Natural killer cell (primary cell): ENCODE results near the gene BICD1. TPM values are rescaled to one million over a fixed set of nuclear protein-coding genes. Genes with fewer than 3 reads are reported as not detected.

Source experiments
- ATAC-seq, 3 donors: fragments of 150-1000 bp in 2 of 3; fragments of 200-7000 bp in 1 of 3; cut with Tn5 transposase; 1 replicate in 1 of 3; 2 replicates in 2 of 3; pipeline ENCODE4 v1.10.0; 2021; ENCODE audit warnings: mild to moderate bottlenecking in 2 of 3, moderate library complexity in 2 of 3
- DNase-seq, 2 donors: peaks; one replicate each; pipeline versions ENCODE4 v3.0.0 to v3.0.0-alpha.2; 2013 to 2021; ENCODE audit warnings: mixed read lengths in 1 of 2
- H3K27ac ChIP-seq: one replicate; pipeline ENCODE4 v1.5.1; 2013; ENCODE audit warnings: mild to moderate bottlenecking, low read length
- H3K27me3 ChIP-seq: one replicate; pipeline ENCODE4 v1.6.1; 2013; ENCODE audit warnings: low read length; ENCODE audit not compliant: control insufficient read depth, insufficient read depth
- H3K36me3 ChIP-seq: one replicate; pipeline ENCODE4 v1.6.1; 2013; ENCODE audit warnings: low read length; ENCODE audit not compliant: control insufficient read depth, insufficient read depth
- H3K4me1 ChIP-seq: one replicate; pipeline ENCODE4 v1.6.1; 2013; ENCODE audit warnings: low read length; ENCODE audit not compliant: control insufficient read depth, insufficient read depth
- H3K4me3 ChIP-seq: one replicate; pipeline ENCODE4 v1.5.1; 2013; ENCODE audit warnings: low read length
- H3K9me3 ChIP-seq: one replicate; pipeline ENCODE4 v1.6.1; 2013; ENCODE audit warnings: low read length; ENCODE audit not compliant: control insufficient read depth, insufficient read depth
- H3K27ac Mint-ChIP-seq, 2 donors: one replicate each; pipeline ENCODE4 v1.8.0; 2022; ENCODE audit warnings: mild to moderate bottlenecking in 2 of 2, mixed read lengths in 2 of 2, moderate library complexity in 1 of 2
- H3K27me3 Mint-ChIP-seq, 2 donors: one replicate each; pipeline ENCODE4 v1.8.0; 2022; ENCODE audit warnings: low read depth in 2 of 2, mixed read lengths in 2 of 2
- H3K36me3 Mint-ChIP-seq: one replicate; pipeline ENCODE4 v1.8.0; 2022; ENCODE audit warnings: mixed read lengths
- H3K4me1 Mint-ChIP-seq, 2 donors: one replicate each; pipeline ENCODE4 v1.8.0; 2022; ENCODE audit warnings: mixed read lengths in 2 of 2
- H3K4me3 Mint-ChIP-seq: one replicate; pipeline ENCODE4 v1.8.0; 2022; ENCODE audit warnings: mild to moderate bottlenecking, moderate library complexity, mixed read lengths
- H3K9me3 Mint-ChIP-seq, 2 donors: one replicate each; pipeline ENCODE4 v1.8.0; 2022; ENCODE audit warnings: mixed read lengths in 2 of 2
- WGBS: methylation state at CpG from one replicate; pipeline ENCODE4 v1.1.7; 2013; ENCODE audit warnings: missing lambda C conversion rate; ENCODE audit not compliant: insufficient coverage; 5-methylcytosine and 5-hydroxymethylcytosine counted together
- intact Hi-C: fragments of 100-400 bp; cut with micrococcal nuclease; formaldehyde crosslinking; loops from one replicate; pipeline ENCODE4 v1.14.2; 2022
- total RNA-seq, 4 donors: library from RNA; stranded (reverse); fragments of 120-200 nt in 1 of 4; gene quantifications; one replicate each; pipeline versions ENCODE4 v1.2.3 to v1.2.4, GENCODE V29; 2013 to 2022
- TF ChIP-seq, protein P1 (sequence below): fragments of 200-600 bp; IDR thresholded peaks from one replicate; pipeline ENCODE4 v1.8.0; 2022; ENCODE audit warnings: antibody characterized with exemption

BICD1 gene
- total RNA-seq, 3 donors from 2014 or later (not counting 1 experiment from before 2014, with no cell fraction given) = 10.0 to 16.0 (median 15.5) TPM

DNA sequence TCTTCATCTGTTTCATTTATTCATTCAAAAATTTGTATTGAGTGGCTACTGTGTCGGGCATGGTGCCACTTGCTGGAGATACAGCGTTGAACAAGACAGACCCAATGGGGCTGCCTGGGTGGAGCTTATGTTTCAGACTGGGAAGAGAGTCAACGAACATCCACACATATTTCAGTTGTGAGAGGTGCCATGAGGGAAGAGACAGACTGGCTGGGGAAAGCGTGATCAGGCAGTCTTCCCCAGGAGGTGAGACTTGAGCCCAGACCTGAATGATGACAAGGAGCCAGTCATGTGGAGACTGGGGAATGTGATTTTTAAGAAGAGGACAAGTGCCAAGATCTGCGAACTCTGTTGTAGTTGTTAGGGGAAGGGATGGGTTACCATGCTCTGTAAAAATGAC, 12.2 kb downstream of the BICD1 start:
- Histone ChIP-seq H3K36me3 (no peaks in the 10 kb centered on the region), H3K4me1 (peaks cover 2% of the 10 kb centered on the region), H3K27me3 (no peaks in the 10 kb centered on the region), H3K9me3 (no peaks in the 10 kb centered on the region), H3K4me3 (no peak overlapping the region), H3K27ac (no peak overlapping the region)
- Mint-ChIP-seq H3K9me3 (no peaks in the 10 kb centered on the region), H3K27ac (no peak overlapping the region), H3K27me3 (no peaks in the 10 kb centered on the region), H3K4me3 (no peak overlapping the region), H3K36me3 (no peaks in the 10 kb centered on the region), H3K4me1 (peaks cover 15 to 18% of the 10 kb centered on the region in 2 donors)
- intact Hi-C loops = no loop called here
- 98% methylated on average over 5 of the region's 5 CpGs for WGBS
- TF ChIP-seq, protein P1, sequence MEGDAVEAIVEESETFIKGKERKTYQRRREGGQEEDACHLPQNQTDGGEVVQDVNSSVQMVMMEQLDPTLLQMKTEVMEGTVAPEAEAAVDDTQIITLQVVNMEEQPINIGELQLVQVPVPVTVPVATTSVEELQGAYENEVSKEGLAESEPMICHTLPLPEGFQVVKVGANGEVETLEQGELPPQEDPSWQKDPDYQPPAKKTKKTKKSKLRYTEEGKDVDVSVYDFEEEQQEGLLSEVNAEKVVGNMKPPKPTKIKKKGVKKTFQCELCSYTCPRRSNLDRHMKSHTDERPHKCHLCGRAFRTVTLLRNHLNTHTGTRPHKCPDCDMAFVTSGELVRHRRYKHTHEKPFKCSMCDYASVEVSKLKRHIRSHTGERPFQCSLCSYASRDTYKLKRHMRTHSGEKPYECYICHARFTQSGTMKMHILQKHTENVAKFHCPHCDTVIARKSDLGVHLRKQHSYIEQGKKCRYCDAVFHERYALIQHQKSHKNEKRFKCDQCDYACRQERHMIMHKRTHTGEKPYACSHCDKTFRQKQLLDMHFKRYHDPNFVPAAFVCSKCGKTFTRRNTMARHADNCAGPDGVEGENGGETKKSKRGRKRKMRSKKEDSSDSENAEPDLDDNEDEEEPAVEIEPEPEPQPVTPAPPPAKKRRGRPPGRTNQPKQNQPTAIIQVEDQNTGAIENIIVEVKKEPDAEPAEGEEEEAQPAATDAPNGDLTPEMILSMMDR = no peak
- no peak for ATAC-seq
- DNase-seq = no peak

DNA sequence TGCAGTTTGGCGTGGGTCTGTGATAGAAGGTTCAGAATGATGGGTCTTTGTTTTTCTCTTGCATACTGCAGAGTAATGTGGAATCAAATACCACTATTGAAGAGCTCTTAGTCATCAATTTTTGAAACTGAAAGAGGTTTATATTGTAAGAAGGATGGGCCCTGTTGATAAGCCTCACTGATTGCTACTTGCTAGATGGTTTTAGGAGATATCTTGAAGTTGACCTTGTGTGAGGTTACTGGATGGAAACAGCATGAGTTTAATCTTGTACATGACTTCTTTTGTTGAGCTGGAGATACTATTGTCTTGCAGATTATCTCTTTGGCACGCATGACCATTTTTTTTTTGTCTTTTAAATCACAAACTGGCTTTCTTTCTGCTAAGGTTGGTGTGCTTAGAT, 13.8 kb downstream of the BICD1 start:
- H3K4me1 Mint-ChIP-seq = peaks cover 12 to 15% of the 10 kb centered on the region in 2 donors
- Histone ChIP-seq H3K4me3 (no peak overlapping the region), H3K27me3 (no peaks in the 10 kb centered on the region), H3K27ac (no peak overlapping the region), H3K4me1 (peaks cover 2% of the 10 kb centered on the region), H3K36me3 (no peaks in the 10 kb centered on the region), H3K9me3 (no peaks in the 10 kb centered on the region)
- DNase-seq (no peak), ATAC-seq (no peak)
- WGBS = 88% methylated on average over 2 of the region's 2 CpGs
- H3K27ac Mint-ChIP-seq = no peak overlapping the region
- TF ChIP-seq, protein P1 = no peak
- no peaks in the 10 kb centered on the region for H3K9me3 Mint-ChIP-seq
- intact Hi-C loops = no loop called here
- H3K4me3 Mint-ChIP-seq = no peak overlapping the region
- no peaks in the 10 kb centered on the region for H3K27me3 Mint-ChIP-seq
- no peaks in the 10 kb centered on the region for H3K36me3 Mint-ChIP-seq

DNA sequence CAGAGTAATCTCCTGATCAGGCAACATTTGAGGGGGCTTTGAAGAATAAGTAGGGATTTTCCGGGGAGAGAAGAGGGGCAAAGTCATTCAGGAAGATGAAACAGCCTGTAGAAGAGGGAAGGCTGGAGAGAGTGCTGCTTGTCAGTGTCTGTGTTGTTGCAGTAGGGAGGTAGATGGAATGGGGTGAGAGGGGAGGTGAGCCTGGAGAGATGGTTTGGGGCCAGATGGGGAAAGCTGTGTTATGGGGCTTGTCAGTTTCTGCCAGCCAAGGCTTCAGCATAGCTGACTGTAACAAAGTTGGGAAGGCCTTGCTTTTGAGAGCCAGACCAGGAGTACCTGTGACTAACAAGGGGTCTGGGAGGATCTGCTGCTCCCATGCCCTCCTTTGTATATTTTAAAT, 18.0 kb downstream of the BICD1 start:
- no peak overlapping the region for H3K4me3 ChIP-seq
- H3K4me1 ChIP-seq = peaks cover 2% of the 10 kb centered on the region
- intact Hi-C loops = no loop called here
- Mint-ChIP-seq H3K9me3 (no peaks in the 10 kb centered on the region), H3K4me1 (peaks cover 10 to 11% of the 10 kb centered on the region in 2 donors), H3K36me3 (no peaks in the 10 kb centered on the region), H3K4me3 (no peak overlapping the region), H3K27me3 (no peaks in the 10 kb centered on the region), H3K27ac (no peak overlapping the region)
- no peak for ATAC-seq
- no peaks in the 10 kb centered on the region for H3K36me3 ChIP-seq
- no peaks in the 10 kb centered on the region for H3K9me3 ChIP-seq
- no peak overlapping the region for H3K27ac ChIP-seq
- WGBS = 96% methylated on average over 1 of the region's 1 CpG
- no peaks in the 10 kb centered on the region for H3K27me3 ChIP-seq
- no peak for DNase-seq
- TF ChIP-seq, protein P1 = no peak

DNA sequence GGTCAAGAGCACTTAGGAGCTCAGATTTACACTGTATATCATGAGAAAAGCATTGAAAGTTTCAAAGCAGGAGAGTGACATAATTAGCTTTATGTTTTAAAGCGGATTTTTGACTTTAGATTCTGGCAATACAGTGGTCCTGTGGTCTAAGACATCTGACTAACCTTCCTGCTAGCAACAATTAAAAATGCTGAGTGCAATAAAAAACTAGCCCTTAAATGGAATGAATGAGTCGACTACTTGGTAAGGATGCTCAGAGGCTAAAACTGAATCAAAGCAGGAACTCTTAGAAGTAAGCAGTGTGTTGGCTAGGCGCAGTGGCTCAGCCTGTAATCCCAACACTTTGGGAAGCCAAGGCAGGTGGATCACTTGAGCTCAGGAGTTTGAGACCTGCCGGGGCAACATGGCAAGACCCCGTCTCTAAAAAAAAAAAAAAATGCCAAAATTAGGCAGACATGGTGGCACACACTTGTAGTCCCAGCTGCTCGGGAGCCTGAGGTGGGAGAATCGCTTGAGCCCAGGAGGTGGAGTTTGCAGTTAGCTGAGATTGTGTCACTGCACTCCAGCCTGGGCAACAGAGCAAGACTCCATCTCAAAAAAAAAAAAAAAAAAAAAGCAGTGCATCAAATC, 18.9 kb downstream of the BICD1 start:
- WGBS = 86% methylated on average over 7 of the region's 7 CpGs
- ATAC-seq = no peak

More for the DNA sequence above, 18.9 kb downstream of the BICD1 start:
- no peak overlapping the region for H3K4me3 Mint-ChIP-seq
- H3K4me3 ChIP-seq = no peak overlapping the region
- no peaks in the 10 kb centered on the region for H3K9me3 ChIP-seq
- H3K9me3 Mint-ChIP-seq = no peaks in the 10 kb centered on the region
- peaks cover 2% of the 10 kb centered on the region for H3K4me1 ChIP-seq
- TF ChIP-seq, protein P1 = no peak
- H3K4me1 Mint-ChIP-seq = peaks cover 5% of the 10 kb centered on the region in 2 donors
- no peaks in the 10 kb centered on the region for H3K27me3 Mint-ChIP-seq
- H3K27me3 ChIP-seq = no peaks in the 10 kb centered on the region
- H3K36me3 Mint-ChIP-seq = no peaks in the 10 kb centered on the region
- intact Hi-C loops = no loop called here
- no peak overlapping the region for H3K27ac ChIP-seq
- no peaks in the 10 kb centered on the region for H3K36me3 ChIP-seq
- H3K27ac Mint-ChIP-seq = no peak overlapping the region
- DNase-seq = no peak
